Heart right ventricle (tissue), 16 donors: Measurements from ENCODE around the gene TRAF7. TPM values are rescaled to one million over a fixed set of nuclear protein-coding genes. Genes with fewer than 3 reads are reported as not detected.

Source experiments
- ATAC-seq, 8 donors: fragments of 200-7000 bp; cut with Tn5 transposase; one replicate each; pipeline ENCODE4 v1.9.1; 2020; ENCODE audit warnings: mild to moderate bottlenecking in 8 of 8, moderate library complexity in 8 of 8, moderate number of reproducible peaks in 1 of 8
- DNase-seq, 2 donors: peaks; one replicate each; pipeline ENCODE4 v3.0.0-alpha.2; 2020
- H3K27ac ChIP-seq, 10 donors: fragments of 200-600 bp; sonication (generic) in 2 of 10; one replicate each; pipeline versions ENCODE4 v1.5.0 to v1.8.0; 2020 to 2022; ENCODE audit warnings: mild to moderate bottlenecking in 3 of 10
- H3K27me3 ChIP-seq, 7 donors: fragments of 200-600 bp; one replicate each; pipeline ENCODE4 v1.8.0; 2021 to 2022; ENCODE audit warnings: mild to moderate bottlenecking in 2 of 7
- H3K36me3 ChIP-seq, 9 donors: fragments of 200-600 bp; sonication (generic) in 1 of 9; one replicate each; pipeline versions ENCODE4 v1.5.0 to v1.8.0; 2020 to 2022; ENCODE audit warnings: mild to moderate bottlenecking in 2 of 9
- H3K4me1 ChIP-seq, 9 donors: fragments of 200-600 bp; sonication (generic) in 1 of 9; one replicate each; pipeline versions ENCODE4 v1.5.0 to v1.8.0; 2020 to 2022; ENCODE audit warnings: mild to moderate bottlenecking in 4 of 9
- H3K4me3 ChIP-seq, 10 donors: fragments of 200-600 bp; sonication (generic) in 2 of 10; one replicate each; pipeline versions ENCODE4 v1.5.0 to v1.8.0; 2020 to 2022; ENCODE audit warnings: mild to moderate bottlenecking in 7 of 10, moderate library complexity in 2 of 10
- H3K9me3 ChIP-seq, 11 donors: fragments of 200-600 bp in 10 of 11; sonication (generic) in 2 of 11; one replicate each; pipeline versions ENCODE4 v1.5.0 to v1.8.0; 2013 to 2022; ENCODE audit warnings: mild to moderate bottlenecking in 2 of 11, control low read depth in 1 of 11, moderate library complexity in 1 of 11
- WGBS, 2 donors: extraction: QIAGEN DNeasy Blood & Tissue Kit; methylation state at CpG; one replicate each; pipeline ENCODE4 v1.1.7; 2013; ENCODE audit warnings: inconsistent platforms in 1 of 2; 5-methylcytosine and 5-hydroxymethylcytosine counted together
- intact Hi-C, 10 donors: fragments of 100-400 bp; cut with DNase I; formaldehyde crosslinking; loops; one replicate each; pipeline versions ENCODE4 v1.11.1 to v1.14.2; 2022
- polyA plus RNA-seq, 2 donors: library from polyadenylated mRNA; stranded (reverse); fragments of 200-250 nt; gene quantifications; one replicate each; pipeline ENCODE4 v1.2.3, GENCODE V29; 2013
- total RNA-seq, 10 donors: library from RNA; stranded (reverse); fragmentation: NEBNext Ultra II Directional in 3 of 10; extraction: Animal tissue kit (Norgen Biotek cat#: 25700) in 3 of 10; gene quantifications; one replicate each; pipeline versions ENCODE4 v1.2.1 to v1.2.4, GENCODE V29; 2021 to 2023
- TF ChIP-seq, protein P1 (sequence below), 9 donors: fragments of 200-600 bp; sonication (generic) in 2 of 9; IDR thresholded peaks; one replicate each; pipeline versions ENCODE4 v1.5.0 to v1.8.0; 2021 to 2022; ENCODE audit warnings: antibody characterized with exemption in 9 of 9, mild to moderate bottlenecking in 5 of 9, moderate library complexity in 1 of 9
- donor health status: Arrhythmogenic right ventricular cardiomyopathy.
- donor health status: ischemic (EF 13 %, LVEDD 7.1; RV severe dilation, severe dysfunction).
- donor health status: healthy with polysubstance abuse.
- donor health status: DM: no; HTN: yes; CAD: no.
- donor health status: DM: no; HTN: no; CAD: no.
- donor health status: ischemic (EF 25% LVEDD 6.9; RV normal size, moderate dysfunction).
- donor health status: ischemic (EF 25% LVEDD 5.7; RV mildly dilated, moderate dysfunction).
- donor health status: healthy.
- donor health status: DM: yes; HTN: yes; CAD: no.
- donor health status: Ischemic cardiomyopathy.
- donor health status: ischemic (EF 35%, LVEDD 5.7; RV mildly dilated, moderate dysfunction).
- donor health status: nonischemic (EF 11% LVEDD 7.7; RV severe dilation, severe dysfunction).
- donor health status: DM: yes; HTN: yes; CAD: no.
- donor health status: PGD.
- donor health status: ischemic (EF 29% LVEDD 5.4; RV normal size, mild dysfunction).
- donor health status: nonischemic (EF 23%, LVEDD 6.1; RV moderate dilation, normal function).

Gene TRAF7
- total and polyA plus RNA-seq, 12 donors, result 14.6 to 44.9 (median 23.8) TPM

DNA sequence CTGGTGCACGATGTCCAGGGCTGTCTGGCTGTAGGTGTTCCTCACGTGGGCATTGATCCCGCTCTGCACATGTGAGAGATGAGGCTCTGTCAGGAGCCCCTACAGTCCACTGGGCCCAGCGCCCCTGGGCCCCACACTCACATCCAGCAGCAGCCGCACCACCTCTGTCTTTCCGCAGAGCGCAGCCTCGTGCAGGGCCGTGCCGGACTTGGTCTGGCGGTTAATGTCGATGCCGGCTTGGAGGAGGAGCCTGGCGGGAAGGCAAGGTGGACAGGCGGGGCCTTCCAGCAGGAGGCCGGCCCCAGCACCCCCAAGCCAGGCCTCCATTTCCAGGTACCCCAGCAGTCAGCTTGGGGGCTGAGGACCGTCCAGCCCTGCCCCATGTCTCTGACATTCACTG lies 31.6 kb downstream of the TRAF7 start:
- no peaks in the 10 kb centered on the region for H3K27me3 ChIP-seq
- intact Hi-C loops, result no loop called here
- H3K36me3 ChIP-seq, result no peaks in the 10 kb centered on the region
- H3K4me1 ChIP-seq, result no peaks in the 10 kb centered on the region
- WGBS, 2 donors, result 79 to 81% methylated on average over 17 of the region's 17 CpGs
- H3K27ac ChIP-seq, result no peak overlapping the region
- H3K9me3 ChIP-seq, result no peaks in the 10 kb centered on the region
- ATAC-seq (no peak), DNase-seq (no peak)
- no peak overlapping the region for H3K4me3 ChIP-seq
- TF ChIP-seq, protein P1, sequence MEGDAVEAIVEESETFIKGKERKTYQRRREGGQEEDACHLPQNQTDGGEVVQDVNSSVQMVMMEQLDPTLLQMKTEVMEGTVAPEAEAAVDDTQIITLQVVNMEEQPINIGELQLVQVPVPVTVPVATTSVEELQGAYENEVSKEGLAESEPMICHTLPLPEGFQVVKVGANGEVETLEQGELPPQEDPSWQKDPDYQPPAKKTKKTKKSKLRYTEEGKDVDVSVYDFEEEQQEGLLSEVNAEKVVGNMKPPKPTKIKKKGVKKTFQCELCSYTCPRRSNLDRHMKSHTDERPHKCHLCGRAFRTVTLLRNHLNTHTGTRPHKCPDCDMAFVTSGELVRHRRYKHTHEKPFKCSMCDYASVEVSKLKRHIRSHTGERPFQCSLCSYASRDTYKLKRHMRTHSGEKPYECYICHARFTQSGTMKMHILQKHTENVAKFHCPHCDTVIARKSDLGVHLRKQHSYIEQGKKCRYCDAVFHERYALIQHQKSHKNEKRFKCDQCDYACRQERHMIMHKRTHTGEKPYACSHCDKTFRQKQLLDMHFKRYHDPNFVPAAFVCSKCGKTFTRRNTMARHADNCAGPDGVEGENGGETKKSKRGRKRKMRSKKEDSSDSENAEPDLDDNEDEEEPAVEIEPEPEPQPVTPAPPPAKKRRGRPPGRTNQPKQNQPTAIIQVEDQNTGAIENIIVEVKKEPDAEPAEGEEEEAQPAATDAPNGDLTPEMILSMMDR (IDR thresholded peaks at IDR 0.05), result no peak

DNA sequence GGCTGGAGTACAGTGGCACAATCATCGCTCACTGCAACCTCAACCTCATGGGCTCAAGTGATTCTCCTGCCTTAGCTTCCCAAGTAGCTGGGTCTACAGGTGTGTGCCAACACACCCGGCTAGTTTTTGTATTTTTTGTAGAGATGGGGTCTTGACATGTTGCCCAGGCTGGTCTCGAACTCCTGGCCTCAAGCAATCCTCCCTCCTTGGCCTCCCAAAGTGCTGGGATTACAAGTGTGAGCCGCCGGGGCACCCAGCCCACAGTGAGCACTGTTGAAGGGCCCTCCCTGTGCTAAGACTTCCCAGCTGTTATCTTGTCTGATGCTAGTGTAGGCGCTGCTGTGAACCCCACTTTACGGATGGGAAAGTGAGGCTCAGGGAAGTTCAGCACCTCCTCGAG lies 32.8 kb downstream of the TRAF7 start:
- intact Hi-C loops, result no loop called here
- H3K27ac ChIP-seq, result no peak overlapping the region
- no peaks in the 10 kb centered on the region for H3K9me3 ChIP-seq
- DNase-seq (no peak), ATAC-seq (no peak)
- TF ChIP-seq, protein P1 (IDR thresholded peaks at IDR 0.05), result no peak
- H3K4me3 ChIP-seq, result no peak overlapping the region
- no peaks in the 10 kb centered on the region for H3K4me1 ChIP-seq
- H3K36me3 ChIP-seq, result no peaks in the 10 kb centered on the region
- WGBS, 2 donors, result 94 to 97% methylated on average over 8 of the region's 8 CpGs
- peaks cover 0 to 2% (median 0%) of the 10 kb centered on the region in 7 donors for H3K27me3 ChIP-seq

DNA sequence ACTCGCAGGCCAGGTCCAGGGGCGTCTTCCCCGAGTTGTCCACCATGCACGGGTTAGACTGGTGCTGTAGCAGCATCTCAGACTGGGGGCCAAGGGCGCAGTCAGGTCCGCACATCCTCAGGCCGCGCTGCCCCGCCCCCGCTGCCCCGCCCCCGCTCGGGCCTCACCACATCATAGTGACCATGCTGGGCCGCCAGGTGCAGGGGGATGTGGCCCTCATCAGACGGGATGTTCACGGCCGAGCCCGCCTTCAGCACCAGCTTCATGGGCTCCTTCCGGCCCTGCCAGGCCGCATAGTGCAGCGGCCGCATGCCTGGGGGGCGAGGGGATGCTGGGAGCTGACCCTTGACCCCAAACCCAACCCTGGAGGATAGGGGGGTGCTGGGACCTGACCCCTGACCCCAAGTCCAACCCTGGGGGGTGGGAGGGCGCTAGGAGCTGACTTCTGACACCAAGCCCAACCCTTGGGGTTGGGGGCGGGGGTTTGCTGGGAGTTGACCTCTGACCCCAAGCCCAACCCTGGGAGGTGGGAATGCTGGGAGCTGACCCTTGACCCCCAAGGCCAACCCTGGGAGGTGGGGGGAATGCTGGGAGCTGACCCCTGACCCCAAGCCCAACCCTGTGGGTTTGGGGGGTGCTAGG lies 33.8 kb downstream of the TRAF7 start:
- TF ChIP-seq, protein P1 (IDR thresholded peaks at IDR 0.05), result no peak

DNA sequence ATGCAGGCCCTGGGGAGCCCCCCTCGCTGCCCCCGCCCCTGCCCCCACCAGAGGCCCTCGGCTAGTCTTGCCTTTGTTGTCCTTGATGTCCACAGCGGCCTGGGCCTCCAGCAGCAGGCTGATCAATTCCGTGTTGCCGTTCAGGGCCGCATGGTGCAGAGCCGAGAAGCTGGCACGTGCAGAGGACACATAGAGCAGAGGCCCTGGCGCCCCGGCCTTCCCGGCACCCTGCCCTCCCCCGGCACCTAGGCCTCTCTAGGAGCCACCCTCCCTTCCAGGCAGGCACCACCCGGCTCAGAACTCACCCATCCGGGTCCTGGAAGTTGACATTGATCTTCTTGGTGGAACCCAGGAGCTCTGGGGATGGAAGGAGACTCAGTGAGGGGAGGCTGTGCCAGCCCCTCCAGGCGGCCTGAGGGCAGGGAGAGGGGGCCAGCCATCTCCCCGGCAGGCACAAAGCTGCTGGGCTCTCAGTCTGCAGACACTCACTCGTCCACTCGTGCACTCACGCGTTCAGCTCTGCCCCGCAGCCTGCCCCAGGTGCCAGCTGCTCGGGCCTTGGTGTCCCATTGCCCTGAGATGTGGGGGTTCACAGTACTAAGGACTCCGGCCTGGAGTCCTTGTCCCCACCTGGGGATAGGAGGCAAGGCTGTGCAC lies 34.5 kb downstream of the TRAF7 start:
- WGBS, 2 donors, result 86 to 87% methylated on average over 24 of the region's 24 CpGs
- intact Hi-C loops, result loop anchor here in 1 of 10 donors (10.0 kb wide), 1 partner anchor 315 kb away; no protein-coding TSS in a partner anchor
- ATAC-seq (no peak), DNase-seq (no peak)
- no peak overlapping the region for H3K4me3 ChIP-seq
- TF ChIP-seq, protein P1 (IDR thresholded peaks at IDR 0.05), result no peak
- peaks cover 2 to 19% (median 15%) of the 10 kb centered on the region in 7 donors for H3K27me3 ChIP-seq
- H3K27ac ChIP-seq, result no peak overlapping the region
- peaks cover 0 to 3% (median 2%) of the 10 kb centered on the region in 9 donors for H3K4me1 ChIP-seq
- no peaks in the 10 kb centered on the region for H3K36me3 ChIP-seq
- no peaks in the 10 kb centered on the region for H3K9me3 ChIP-seq

More for the DNA sequence above, 33.8 kb downstream of the TRAF7 start:
- no peak for DNase-seq
- ATAC-seq, result no peak
- H3K36me3 ChIP-seq, result no peaks in the 10 kb centered on the region
- no peak overlapping the region for H3K27ac ChIP-seq
- 89 to 90% methylated on average over 24 to 25 of the region's 25 CpGs for WGBS, 2 donors
- H3K4me1 ChIP-seq, result no peaks in the 10 kb centered on the region
- peaks cover 0 to 11% (median 7%) of the 10 kb centered on the region in 7 donors for H3K27me3 ChIP-seq
- H3K4me3 ChIP-seq, result no peak overlapping the region
- intact Hi-C loops, result no loop called here
- no peaks in the 10 kb centered on the region for H3K9me3 ChIP-seq
